Activated T-cell treated with anti-CD3 and anti-CD28 coated beads, Interleukin-2, amount 50 U/mL, for 48 hours (primary cell): Measurements from ENCODE around the gene OLFM2.
"Not testable (repeated sequence)": the region's sequence is repeated elsewhere in the genome, so short reads cannot be mapped to it uniquely, and the experiment has no call there.

Experiments
- DNase-seq, 2 experiments: peaks; one replicate each; pipeline ENCODE4 v3.0.0-alpha.2; 2020

OLFM2 gene

DNA sequence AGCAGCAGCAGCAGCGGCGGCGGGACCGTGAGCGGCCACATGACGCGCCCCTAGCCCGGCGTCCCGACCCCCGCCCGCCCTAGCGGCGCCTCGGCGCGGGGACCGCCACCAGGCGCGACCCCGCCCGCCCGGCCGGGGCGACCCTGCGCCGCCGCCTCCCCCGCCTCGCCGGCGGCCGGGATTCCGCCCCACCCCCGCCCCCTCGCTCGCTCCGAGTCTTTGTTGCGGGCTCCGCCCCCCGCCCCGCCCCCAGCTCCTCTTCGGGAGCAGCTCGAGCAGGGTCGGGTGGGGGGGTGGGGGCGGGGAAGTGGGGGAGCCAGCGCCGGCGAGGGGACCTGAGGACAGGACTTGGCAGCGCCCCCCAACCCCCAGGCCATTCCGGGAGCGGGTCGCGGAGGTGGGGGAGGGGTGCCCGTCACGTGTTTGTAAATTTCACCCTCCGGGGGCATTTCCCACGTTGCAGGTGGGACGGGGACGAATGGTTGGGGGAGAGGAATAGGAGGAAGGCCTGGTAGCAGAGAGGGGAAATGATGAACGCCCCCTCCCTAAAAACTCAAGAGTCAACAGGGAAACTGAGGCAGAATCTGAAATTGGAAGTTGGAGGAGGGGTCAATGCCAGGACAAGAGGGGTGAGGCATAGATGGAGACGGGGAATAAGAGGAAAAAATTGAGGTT lies at the start of gene OLFM2:
Gene OLFM2, minus strand, starts transcription at position 190 of the 675 bp plus-strand sequence. Its CDS starts 149 bp downstream, at position 41.
- peak; percentile 32 to 46 for DNase-seq

DNA sequence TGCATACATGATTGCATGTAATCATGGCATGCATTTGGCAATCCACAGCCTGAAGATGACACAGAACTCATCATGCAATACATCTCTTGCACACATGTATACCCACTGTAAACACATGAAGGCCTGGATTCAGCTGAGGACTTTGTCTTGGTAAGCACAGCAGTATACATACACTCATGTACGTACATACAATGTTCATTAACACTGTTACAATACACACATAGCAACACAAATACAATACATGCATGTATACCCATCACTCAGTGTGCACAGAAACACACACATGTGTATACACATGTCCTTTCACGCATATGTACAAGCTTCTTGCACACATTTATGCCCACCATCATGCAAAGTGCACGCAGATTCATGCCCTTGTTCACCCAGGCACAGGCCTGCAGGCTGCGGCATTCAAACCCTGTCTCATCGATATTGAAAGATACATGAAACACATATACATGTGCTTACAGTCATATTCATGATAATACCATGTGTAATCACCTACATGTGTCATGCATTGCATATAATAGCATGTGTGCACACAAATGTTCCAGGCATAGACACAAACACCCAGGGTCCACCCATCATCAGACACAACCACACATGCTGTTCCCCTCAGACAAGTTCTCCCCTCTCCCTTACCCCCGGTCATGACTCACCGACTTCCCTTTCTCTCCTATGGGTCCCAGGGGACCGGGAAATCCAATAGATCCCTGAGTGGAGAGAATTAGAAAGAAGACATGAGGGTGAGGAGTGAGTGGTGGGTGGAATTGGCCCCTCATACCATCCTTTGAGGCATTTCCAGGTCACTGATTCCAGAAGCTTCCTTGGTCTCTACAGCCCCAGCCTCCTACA lies 45.3 kb upstream of the OLFM2 start:
- no peak for DNase-seq

DNA sequence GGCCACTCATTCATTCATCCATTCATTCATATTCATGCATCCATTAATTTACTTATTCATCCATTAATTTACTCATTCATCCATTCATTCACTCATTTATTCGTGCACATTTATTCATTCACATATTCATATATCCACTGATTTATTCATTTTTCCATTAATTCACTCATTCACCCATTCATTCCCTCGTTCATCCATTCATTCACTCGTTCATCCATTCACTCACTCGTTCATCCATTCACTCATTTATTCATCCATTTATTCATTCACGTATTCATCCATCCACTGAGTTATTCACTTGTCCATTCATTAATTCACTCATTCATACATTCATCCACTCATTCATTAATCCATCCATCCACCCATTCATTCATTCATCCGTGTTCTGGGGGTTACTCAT lies 35.8 kb upstream of the OLFM2 start:
- DNase-seq: no peak

DNA sequence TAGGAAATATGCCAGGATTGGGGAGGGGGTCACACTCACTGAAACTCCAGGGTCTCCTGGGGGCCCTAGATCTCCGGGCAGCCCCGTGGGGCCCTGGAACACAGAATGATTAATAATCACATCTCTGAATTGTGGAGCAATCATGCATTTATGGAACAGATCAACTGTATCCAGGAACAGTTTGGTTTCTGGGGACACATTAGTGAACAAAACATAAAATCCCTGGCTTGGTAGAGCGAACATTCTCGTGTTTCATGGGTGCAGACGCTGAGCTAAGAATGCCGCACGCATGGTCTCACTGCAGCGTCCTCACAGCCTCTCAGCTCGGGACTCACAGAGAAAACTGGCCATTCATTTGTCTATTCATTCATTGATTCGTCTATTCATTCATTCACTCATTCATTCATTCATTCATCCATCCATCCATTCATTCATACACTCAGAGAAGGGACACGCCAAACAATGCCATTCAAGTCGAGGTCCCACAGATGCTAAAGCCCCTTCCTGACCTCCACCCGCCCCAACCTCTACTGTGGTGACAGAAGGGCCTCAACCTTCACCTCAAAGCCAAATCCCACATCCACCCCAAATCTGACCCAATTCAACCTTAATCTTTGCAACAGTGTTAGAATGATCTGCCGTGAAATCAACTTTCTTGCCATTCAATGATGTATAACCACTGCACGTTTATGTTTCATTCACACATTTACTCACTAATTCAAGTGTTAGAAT lies 35.0 kb upstream of the OLFM2 start:
- no peak for DNase-seq

DNA sequence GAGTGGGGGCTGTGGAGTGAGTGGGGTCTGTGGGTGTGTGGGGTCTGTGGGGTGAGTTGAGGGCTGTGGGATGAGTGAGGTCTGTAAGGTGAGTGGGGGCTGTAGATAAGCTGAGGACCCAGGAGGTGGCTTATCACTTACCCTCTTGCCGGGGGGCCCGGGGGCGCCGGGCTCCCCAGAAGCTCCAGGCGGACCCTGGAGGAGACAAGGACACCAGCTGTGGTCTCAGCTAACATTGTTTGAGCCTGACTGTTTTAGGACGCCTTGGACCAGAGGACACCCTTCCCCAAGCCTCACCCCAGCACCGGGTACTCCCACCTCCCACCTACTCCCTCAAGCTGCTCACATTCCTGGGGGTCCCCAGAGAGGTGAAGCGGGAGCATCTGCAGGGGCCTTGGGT lies 34.2 kb upstream of the OLFM2 start:
- no peak for DNase-seq

DNA sequence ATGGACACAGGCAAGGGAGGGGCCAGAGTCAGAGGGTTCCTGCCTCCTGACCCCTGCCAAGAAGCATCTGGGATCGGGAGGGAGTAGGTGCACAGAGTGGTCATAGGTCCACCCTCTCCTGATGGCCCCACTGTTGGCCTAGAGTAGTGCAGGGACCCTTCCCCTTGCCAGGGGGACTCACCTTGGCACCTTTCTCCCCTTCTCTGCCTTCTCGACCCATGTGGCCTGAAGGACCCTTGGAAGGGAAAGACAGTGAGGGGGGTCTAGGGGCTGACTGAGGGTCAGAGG lies 33.3 kb upstream of the OLFM2 start:
- no peak for DNase-seq

DNA sequence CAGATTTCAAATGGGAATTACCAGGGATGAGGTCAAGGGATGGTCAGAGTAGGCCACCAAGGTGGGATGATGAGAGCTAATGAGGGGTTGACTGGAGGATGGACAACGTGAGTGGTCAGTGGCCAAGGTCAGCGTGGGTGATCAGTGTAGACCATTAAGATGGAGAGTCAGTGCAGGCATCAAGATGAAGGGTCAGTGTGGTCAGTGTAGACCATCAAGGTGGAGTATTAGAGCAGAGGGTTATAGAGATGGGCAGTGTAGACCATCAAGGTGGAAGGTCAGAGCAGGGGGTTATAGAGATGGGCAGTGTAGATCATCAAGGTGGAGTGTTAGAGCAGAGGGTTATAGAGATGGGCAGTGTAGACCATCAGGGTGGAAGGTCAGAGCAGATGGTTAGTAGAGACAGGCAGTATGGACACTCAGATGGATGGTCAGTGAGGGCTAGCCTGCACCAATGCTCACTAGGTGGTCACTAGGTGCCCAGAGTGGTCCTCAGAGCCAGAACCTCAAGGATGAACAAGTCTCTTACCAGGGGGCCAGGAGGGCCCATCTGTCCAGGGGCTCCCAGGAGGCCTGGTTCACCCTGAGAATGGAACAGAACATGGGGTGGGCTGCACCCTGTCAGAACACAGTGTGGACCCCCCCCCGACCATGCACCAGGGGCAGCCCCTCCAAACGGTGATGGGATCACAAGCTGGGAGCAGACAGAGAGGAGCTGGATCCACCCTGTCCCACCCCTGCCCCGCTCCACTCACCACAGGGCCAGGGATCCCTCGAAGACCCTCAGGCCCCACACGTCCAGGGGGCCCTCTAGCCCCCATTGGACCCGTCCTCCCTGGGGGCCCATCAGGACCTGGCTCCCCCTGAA lies 32.7 kb upstream of the OLFM2 start:
- DNase-seq: no peak

DNA sequence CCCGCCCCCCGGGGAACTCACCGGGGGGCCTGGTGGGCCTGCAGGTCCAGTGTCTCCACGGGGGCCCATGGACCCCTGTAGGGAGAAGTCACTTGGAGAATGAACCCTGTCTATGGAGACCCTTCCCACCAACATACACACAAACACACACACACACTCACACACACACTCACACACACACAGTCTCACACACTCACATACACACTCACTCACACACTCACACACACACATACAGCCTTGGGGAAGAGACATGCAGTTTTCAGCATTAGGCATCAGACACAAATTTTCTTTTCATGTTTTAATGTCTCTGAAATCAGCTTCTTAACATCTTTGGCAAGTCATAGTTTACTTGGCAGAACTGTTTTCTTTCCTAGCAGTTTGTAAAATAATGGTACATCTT lies 31.0 kb upstream of the OLFM2 start:
- DNase-seq: no peak

DNA sequence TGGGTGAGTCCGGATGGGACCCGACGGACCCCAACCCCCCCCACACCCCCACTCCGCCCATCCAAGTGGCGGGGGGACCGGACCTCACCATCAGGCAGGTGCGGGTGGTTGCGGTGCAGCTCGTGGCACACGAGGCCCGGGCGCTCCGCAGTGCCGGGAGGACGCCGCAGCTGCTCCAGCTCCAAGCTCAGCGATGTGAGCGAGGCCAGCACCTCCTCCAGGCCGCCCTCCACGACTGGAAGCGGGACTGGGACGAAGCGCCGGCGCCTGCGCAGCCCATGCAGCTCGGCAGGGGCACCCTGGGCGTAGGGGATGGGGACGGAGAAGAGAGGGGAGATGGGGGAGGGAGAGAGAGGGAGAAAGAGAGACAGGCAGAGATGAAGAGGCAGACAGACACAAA lies 30.1 kb upstream of the OLFM2 start:
- DNase-seq: no peak

DNA sequence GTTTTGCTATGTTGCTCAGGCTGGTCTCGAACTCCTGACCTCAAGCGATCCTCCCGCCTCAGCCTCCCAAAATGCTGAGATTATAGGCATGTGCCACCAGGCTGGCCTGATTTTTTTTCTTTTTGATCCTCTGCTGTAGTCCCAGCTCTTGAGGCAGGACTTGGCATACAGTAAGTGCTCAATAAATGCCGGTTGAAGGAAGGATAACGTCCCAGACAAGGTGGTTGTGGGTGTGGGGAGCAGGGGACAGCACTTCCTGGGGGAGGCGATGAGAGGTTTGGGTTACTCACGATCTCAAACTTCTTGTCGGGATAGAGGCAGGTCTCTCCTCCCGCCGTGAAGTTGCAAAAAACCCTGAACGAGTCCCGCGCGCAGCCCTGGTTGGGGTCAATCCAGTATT lies 29.7 kb upstream of the OLFM2 start:
- no peak for DNase-seq

DNA sequence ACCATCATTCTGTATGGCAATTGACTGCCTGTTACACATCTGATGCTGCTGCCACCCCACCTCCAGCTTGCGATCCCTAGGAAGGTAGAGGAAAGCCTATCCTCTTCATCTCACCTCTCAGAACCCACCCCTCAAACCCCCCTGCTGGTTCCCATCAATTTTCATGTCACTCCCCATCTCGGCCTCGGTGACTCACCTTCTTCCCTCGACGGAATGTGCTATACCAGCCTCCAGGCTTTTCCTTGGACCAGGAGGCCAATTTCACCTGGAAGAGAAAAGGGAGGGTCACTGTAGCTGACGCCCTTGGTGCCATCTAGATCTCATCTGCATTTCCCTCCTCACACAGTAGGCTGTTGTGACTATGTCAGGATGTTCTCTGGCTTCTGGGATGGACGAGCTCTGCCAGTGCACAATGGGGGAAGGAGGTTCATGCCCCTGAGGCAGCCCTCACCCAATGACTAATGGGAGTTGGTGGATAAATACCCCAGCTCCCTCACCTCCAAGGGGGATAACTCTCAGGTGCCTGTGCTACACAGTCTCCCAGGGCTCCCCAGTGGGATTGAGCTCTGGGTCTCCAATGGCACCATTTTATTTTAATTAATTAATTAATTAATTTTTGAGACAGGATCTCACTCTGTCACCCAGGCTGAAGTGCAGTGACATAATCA lies 26.4 kb upstream of the OLFM2 start:
- no peak for DNase-seq

DNA sequence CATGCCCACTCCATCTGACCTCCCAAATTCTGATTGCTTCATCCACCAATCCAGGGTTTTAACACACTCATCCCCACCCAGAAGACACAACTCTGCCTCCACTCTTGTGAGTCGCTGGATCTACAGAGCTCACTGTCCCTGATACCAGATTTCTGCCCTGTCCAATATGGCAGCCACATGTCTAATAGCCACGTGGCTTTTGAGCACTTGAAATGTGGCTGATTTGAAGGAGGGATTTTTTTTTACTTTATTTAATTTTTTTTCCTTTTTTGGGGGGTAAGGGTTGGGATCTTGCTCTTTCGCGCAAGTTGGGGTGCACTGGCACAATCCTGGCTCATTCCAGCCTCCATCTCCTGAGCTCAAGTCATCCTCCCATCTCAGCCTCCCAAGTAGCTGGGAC lies 24.8 kb upstream of the OLFM2 start:
- no peak for DNase-seq

DNA sequence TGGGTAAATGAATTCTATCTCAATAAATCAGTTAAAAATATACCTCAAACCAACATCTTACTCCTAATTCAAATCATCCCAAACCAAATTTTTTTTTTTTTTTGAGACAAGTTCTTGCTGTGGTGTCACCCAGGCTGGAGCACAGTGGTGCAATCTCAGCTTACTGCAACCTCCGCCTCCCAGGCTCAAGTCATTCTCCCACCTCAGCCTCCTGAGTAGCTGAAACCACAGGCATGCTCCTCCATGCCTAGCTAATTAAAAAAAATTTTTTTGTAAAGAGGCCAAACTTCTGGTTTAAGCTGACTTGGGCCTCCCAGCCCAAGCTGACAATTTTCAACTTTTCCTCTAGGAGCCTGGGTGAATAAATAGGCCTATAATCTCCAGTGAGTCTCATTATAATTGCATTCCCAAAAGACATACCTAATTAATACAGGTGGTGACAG lies 22.1 kb upstream of the OLFM2 start:
- no peak for DNase-seq

DNA sequence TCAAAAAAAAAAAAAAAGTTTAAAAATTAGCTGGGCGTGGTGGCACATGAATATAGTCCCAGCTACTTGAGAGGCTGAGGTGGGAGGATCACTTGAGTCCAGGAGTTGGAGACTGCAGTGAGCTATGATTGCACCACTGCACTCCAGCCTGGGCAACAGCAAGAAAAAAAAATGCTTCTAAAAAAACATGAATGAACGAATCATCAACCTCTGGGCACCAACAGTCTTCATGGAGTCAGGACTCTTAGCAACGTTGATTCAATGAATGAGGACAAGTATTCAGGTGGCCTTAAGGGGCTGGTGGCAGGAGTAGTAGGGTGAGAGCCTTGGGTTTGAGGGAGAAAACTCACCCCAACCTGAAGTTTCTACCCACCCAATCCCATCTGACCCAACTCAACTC lies 20.6 kb upstream of the OLFM2 start:
- no peak for DNase-seq

DNA sequence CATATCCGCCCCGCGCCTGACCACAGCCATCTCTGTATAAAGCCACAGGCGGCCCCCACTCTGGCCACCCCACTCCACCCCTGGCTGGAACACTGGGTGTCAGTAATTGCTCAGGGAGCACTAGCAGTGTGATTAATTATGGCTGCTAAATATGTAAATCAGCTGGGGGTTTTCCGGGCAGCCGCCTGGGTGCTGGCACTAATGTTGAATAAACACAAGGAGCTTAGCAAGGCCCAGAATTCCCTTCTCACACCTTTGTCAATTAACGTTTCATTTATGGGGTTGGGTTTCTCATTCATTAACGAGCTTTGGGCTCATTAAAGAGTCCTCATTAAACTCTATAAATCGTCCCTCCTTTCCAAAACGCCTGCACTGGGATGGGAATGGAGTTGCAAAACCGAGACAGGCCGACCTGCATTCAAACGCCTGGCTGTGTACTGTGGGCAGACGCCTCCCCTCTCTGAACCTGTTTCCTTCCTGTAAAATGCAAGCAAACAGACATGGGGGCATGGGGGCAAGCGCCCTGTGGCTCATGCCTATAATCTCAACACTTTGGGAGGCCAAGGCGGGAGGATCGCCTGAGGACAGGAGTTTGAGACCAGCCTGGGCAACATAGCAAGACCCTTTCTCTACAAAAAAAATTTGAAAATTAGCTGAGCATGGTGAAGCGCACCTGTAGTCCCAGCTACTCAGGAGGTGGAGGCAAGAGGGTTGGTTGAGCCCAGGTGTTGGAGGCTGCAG lies 17.7 kb upstream of the OLFM2 start:
- no peak for DNase-seq

DNA sequence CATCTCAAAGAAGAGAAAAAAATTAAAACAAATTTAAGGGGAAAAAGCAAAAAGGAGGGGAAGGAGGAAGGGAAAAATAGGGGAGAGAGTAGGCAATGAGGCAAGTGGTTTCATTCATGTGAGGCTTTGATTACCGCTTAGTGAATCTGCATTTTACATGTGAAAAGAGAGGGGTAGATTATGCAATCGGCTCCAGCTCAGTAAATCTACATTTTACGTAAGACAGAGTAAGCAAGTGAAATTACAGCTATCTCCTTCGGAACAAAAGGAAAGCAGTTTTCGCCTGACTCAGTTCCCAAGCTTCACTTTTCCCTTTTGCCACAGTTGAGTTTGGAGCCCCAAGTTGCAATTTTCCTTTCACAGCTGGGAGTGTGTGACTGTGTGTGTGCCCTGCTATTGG lies 16.0 kb upstream of the OLFM2 start:
- no peak for DNase-seq

DNA sequence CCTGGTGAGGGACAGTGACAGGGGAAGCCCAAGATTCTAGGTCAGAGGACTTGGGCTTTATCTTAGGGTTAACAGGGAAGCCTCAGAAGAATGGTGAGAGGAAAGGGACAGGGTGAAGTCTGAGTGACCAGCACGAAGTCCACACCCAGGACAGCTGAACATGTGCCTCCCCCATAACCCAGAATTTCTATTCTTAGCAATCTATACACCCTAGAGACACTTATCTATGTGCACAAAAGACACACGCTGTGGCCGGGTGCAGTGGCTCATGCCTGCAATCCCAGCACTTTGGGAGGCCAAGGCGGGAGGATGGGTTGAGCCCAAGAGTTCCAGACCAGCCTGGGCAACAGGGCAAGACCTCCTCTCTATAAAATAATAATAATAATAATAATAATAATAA lies 11.1 kb upstream of the OLFM2 start:
- DNase-seq: no peak

DNA sequence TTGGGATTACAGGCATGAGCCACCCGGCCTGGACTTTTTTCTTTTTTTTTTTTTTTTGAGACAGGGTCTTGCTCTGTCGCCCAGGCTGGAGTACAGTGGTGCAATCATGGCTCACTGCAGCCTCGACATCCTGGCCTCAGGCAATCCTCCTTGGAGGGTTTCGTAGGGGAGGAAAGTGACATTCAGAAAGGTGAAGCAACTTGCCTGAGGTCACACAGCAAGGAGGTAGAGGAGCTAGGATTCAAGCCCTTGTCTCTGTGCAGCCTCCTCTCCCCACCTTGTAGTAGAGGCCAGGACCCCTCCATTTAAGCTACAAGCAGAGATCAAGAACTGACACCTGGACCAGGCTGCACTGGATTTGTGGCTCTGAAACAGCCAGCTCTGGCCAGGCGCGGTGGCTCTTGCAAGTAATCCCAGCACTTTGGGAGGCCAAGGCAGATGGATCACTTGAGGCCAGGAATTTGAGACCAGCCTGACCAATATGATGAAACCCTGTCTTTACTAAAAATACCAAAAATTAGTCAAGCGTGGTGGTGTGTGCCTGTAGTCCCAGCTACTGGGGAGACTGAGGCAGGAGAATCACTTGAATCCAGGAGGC lies 10.3 kb upstream of the OLFM2 start:
- DNase-seq: not testable (repeated sequence)

DNA sequence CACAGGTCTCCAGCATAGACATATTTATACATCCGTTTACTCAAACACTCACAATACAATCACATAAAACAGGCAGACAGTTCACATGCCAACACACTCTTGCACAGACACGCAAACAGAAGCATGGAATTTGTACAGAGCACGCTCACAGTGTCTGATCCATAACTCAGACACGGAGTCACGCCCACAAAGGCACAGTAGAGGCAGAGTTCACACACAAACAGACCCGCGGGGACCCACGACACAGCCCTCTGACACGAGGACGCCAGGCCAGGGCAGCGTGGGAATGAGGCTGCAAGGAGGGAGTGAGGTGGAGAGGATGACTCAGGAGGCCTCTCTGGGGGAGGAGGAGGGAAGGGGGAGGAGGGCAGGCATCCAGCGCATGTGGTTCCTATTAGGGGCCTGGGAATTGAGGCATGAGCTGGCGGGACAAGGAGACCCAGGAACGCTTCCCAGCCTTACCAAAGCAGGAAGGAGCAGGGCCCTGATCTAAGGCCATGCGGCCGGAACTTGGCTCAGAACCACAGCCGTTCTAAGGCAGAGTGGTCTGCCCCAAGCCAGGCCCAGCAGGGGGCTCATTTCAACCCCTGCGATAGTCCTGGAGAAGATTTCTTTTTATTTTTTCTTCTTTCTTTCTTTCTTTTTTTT lies 9.1 kb upstream of the OLFM2 start:
- no peak for DNase-seq

DNA sequence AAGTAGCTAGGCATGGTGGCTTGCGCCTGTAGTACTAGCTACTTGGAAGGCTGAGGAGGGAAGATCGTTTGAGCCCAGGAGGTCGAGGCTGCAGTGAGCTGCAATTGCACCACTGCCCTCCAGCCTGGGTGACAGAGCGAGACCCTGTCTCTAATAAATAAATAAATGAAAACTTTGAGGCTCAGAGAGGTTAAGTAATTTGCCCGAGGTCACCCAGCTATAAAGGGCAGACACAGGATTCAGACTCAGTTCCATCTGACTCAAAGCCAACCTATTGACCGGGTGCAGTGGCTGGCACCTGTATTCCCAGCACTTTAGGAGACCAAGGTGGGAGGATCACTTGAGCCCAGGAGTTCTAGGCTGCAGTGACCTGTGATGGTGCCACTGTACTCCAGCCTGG lies 7.4 kb upstream of the OLFM2 start:
- DNase-seq: no peak

DNA sequence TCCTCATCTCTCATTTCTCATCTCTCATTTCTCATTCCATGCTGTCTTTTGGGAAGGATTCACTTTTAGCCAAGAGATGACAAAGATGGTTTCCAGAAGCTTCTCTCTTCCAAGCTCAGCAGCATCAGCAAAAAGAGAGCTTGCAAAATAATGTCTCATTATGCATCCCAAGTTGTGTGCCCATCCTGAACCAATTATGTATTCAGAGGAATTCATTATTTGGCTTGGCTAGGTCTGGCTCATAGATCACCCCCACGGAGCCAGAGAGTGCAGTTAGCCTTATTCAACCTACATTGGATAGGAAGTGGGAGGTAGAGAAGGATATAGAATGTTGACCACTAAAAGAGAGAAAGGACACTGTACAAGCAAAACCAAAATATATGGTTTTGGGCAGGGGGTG lies 5.4 kb upstream of the OLFM2 start:
- DNase-seq: no peak
